Measurements from ENCODE around the gene DSE. TPM values are rescaled to one million over a fixed set of nuclear protein-coding genes. Genes with fewer than 3 reads are reported as not detected.

Gene DSE
- polyA plus RNA-seq, 2 of the 4 experiments (the other 2 are of a cell fraction), result 20.2 to 22.7 TPM

GRCh38 chr6:116452531-116452930 lies 81.8 kb downstream of the DSE start:
- DNase-seq (ENCODE audit: low read depth in 1 of 2, low spot score in 1 of 2), result no peak
- peaks cover 6% of the 10 kb centered on the region; the same call in 2 of the 3 replicates for H3K4me1 ChIP-seq
- H3K9me3 ChIP-seq, result no peaks in the 10 kb centered on the region
- no peak for ATAC-seq
- TF ChIP-seq SMC3 (IDR thresholded peaks at IDR 0.05) (no peak), RAD21 (conservative IDR thresholded peaks at IDR 0.05 in 1 of 2, IDR thresholded peaks at IDR 0.05 in 1 of 2) (no peak), NFE2L2 (conservative IDR thresholded peaks at IDR 0.05; ENCODE audit: low read length) (no peak), CHD4 (IDR thresholded peaks at IDR 0.05; ENCODE audit: borderline replicate concordance) (no peak), ZFP36 (IDR thresholded peaks at IDR 0.05; ENCODE audit: borderline replicate concordance, partially characterized antibody) (no peak), HOXB13 (CRISPR knock-in tag; IDR thresholded peaks at IDR 0.05; ENCODE audit: low read depth) (no peak), HDAC2 (IDR thresholded peaks at IDR 0.05) (no peak), KDM1A (IDR thresholded peaks at IDR 0.05; ENCODE audit: low read depth) (no peak), EHF (CRISPR knock-in tag; IDR thresholded peaks at IDR 0.05) (no peak), ELK1 (IDR thresholded peaks at IDR 0.05; ENCODE audit: low read depth, low read length) (no peak), HOXB5 (CRISPR knock-in tag; IDR thresholded peaks at IDR 0.05) (no peak), PHF8 (IDR thresholded peaks at IDR 0.05; ENCODE audit: borderline replicate concordance, low read depth) (no peak)
- WGBS (ENCODE audit: missing lambda C conversion rate), result 92% methylated on average over 2 of the region's 2 CpGs
- no peak overlapping the region for H3K4me2 ChIP-seq
- FAIRE-seq, result no peak
- ChIA-PET POLR2A (no interaction called here), CTCF (interaction anchor here (1.0 kb wide), 1 partner anchor 11 kb away, joined by 3 read pairs; no protein-coding TSS in a partner anchor)
- H3K27ac ChIP-seq, result no peak overlapping the region
- H3K4me3 ChIP-seq, result no peak overlapping the region

- POLR2A ChIA-PET, result no interaction called here
- no peaks in the 10 kb centered on the region for H3K9me3 ChIP-seq
- CTCF ChIA-PET, result no interaction called here
- no peak overlapping the region for H3K4me3 ChIP-seq
- FAIRE-seq (no peak), ATAC-seq (no peak), DNase-seq (ENCODE audit: low read depth in 1 of 2, low spot score in 1 of 2) (no peak)
- H3K4me1 ChIP-seq, result no peaks in the 10 kb centered on the region
- H3K4me2 ChIP-seq, result no peak overlapping the region
- no peak for TF ChIP-seq NPAS2 (CRISPR knock-in tag; IDR thresholded peaks at IDR 0.05; ENCODE audit: borderline replicate concordance)
- TF ChIP-seq FOXS1 (CRISPR knock-in tag; IDR thresholded peaks at IDR 0.05), result no peak
- no peak for TF ChIP-seq TFCP2L1 (CRISPR knock-in tag; IDR thresholded peaks at IDR 0.05)
- TF ChIP-seq RARB (CRISPR knock-in tag; IDR thresholded peaks at IDR 0.05), result no peak
- no peak for TF ChIP-seq CHD2 (IDR thresholded peaks at IDR 0.05; ENCODE audit: low read length, partially characterized antibody)
- no peak for TF ChIP-seq ATOH8 (CRISPR knock-in tag; IDR thresholded peaks at IDR 0.05; ENCODE audit: low read depth)
- no peak for TF ChIP-seq HOXB5 (CRISPR knock-in tag; IDR thresholded peaks at IDR 0.05)
- TF ChIP-seq KDM5A (IDR thresholded peaks at IDR 0.05), result no peak
- TF ChIP-seq KDM1A (IDR thresholded peaks at IDR 0.05; ENCODE audit: low read depth), result no peak
- TF ChIP-seq RNF2 (IDR thresholded peaks at IDR 0.05; ENCODE audit: borderline replicate concordance, low read depth), result no peak
- TF ChIP-seq ZC3H11A (IDR thresholded peaks at IDR 0.05), result no peak
- H3K27ac ChIP-seq, result no peak overlapping the region
- 78% methylated on average over 3 of the region's 3 CpGs for WGBS (ENCODE audit: missing lambda C conversion rate)
These were observed 85.4 kb downstream of the DSE start for GRCh38 chr6:116456106-116456505.

- ATAC-seq (no peak), DNase-seq (ENCODE audit: low read depth in 1 of 2, low spot score in 1 of 2) (no peak), FAIRE-seq (no peak)
- no peak overlapping the region for H3K4me3 ChIP-seq
- H3K27ac ChIP-seq, result no peak overlapping the region
- 46% methylated on average over 2 of the region's 2 CpGs for WGBS (ENCODE audit: missing lambda C conversion rate)
- no peaks in the 10 kb centered on the region for H3K9me3 ChIP-seq
- no peak overlapping the region for H3K4me2 ChIP-seq
- TF ChIP-seq NR3C1 (IDR thresholded peaks at IDR 0.05) (no peak), HOXA7 (CRISPR knock-in tag; IDR thresholded peaks at IDR 0.05) (no peak), E2F6 (IDR thresholded peaks at IDR 0.05; ENCODE audit: borderline replicate concordance, low read depth) (no peak), FOSB (CRISPR knock-in tag; IDR thresholded peaks at IDR 0.05) (no peak), ZC3H11A (IDR thresholded peaks at IDR 0.05) (no peak), ZSCAN20 (CRISPR knock-in tag; IDR thresholded peaks at IDR 0.05) (no peak), JUN (IDR thresholded peaks at IDR 0.05) (no peak), FOSL2 (IDR thresholded peaks at IDR 0.05) (no peak), FOSL2 (CRISPR knock-in tag; IDR thresholded peaks at IDR 0.05) (no peak), RAD21 (conservative IDR thresholded peaks at IDR 0.05 in 1 of 2, IDR thresholded peaks at IDR 0.05 in 1 of 2) (no peak), GATA3 (IDR thresholded peaks at IDR 0.05; ENCODE audit: borderline replicate concordance) (no peak), NPAS2 (CRISPR knock-in tag; IDR thresholded peaks at IDR 0.05; ENCODE audit: borderline replicate concordance) (no peak), POLR2A (IDR thresholded peaks at IDR 0.05; ENCODE audit: low read length) (no peak), CBX2 (IDR thresholded peaks at IDR 0.05; ENCODE audit: borderline replicate concordance, low read depth) (no peak), RCOR1 (IDR thresholded peaks at IDR 0.05; ENCODE audit: low read depth, low read length) (no peak), TP53 (CRISPR knock-in tag; IDR thresholded peaks at IDR 0.05) (no peak)
- ChIA-PET POLR2A (no interaction called here), CTCF (interaction anchor here (1.0 to 1.1 kb wide), 2 partner anchors 35 to 169 kb away, joined by 3 to 4 read pairs; no protein-coding TSS in a partner anchor)
- H3K4me1 ChIP-seq, result no peaks in the 10 kb centered on the region
These were observed 86.2 kb downstream of the DSE start for GRCh38 chr6:116456927-116457326.
